Gastroesophageal sphincter (tissue), 4 donors: ENCODE data around the gene PHF12. TPM values are rescaled to one million over a fixed set of nuclear protein-coding genes. Genes with fewer than 3 reads are reported as not detected.
"Not testable (repeated sequence)": the region's sequence is repeated elsewhere in the genome, so short reads cannot be mapped to it uniquely, and the experiment has no call there.

ENCODE experiments used
- ATAC-seq: fragments of 150-250 bp; one replicate; pipeline ENCODE4 v1.9.1; 2016; ENCODE audit warnings: mild to moderate bottlenecking, moderate library complexity
- H3K27ac ChIP-seq, 4 donors: fragments of 200-600 bp; sonication (generic) in 3 of 4; 1 replicate in 3 of 4; 2 replicates in 1 of 4; pipeline ENCODE4 v1.5.1; 2016 to 2019
- H3K27me3 ChIP-seq: fragments of 200-600 bp; sonication (generic); one replicate; pipeline ENCODE4 v1.5.1; 2019
- H3K36me3 ChIP-seq, 2 donors: fragments of 200-600 bp; sonication (generic); one replicate each; pipeline ENCODE4 v1.5.1; 2019; ENCODE audit warnings: control low read depth in 1 of 2
- H3K4me1 ChIP-seq, 3 donors: fragments of 200-600 bp; sonication (generic); 1 replicate in 2 of 3; 2 replicates in 1 of 3; pipeline ENCODE4 v1.5.1; 2016 to 2019; ENCODE audit warnings: control low read depth in 2 of 3
- H3K4me3 ChIP-seq, 2 donors: fragments of 200-600 bp; sonication (generic); one replicate each; pipeline ENCODE4 v1.5.1; 2019; ENCODE audit warnings: mild to moderate bottlenecking in 1 of 2, moderate library complexity in 1 of 2
- H3K9me3 ChIP-seq, 3 donors: fragments of 200-600 bp; sonication (generic); one replicate each; pipeline ENCODE4 v1.5.1; 2017 to 2019; ENCODE audit warnings: control low read depth in 2 of 3
- EP300 ChIP-seq: sonication (generic); formaldehyde crosslinking; IDR thresholded peaks from one replicate; pipeline ENCODE4 v1.6.1; 2017; ENCODE audit warnings: antibody characterized with exemption, mild to moderate bottlenecking
- POLR2A ChIP-seq, 2 donors: fragments of 450-650 bp; IDR thresholded peaks; one replicate each; pipeline ENCODE4 v1.6.1; 2017; ENCODE audit warnings: antibody characterized with exemption in 2 of 2, mild to moderate bottlenecking in 2 of 2, moderate library complexity in 1 of 2
- POLR2AphosphoS5 ChIP-seq: sonication (generic); formaldehyde crosslinking; IDR thresholded peaks from one replicate; pipeline ENCODE4 v1.6.1; 2017; ENCODE audit warnings: antibody characterized with exemption
- WGBS, 2 donors: methylation state at CpG; one replicate each; pipeline ENCODE4 v1.1.5; 2018; ENCODE audit warnings: low coverage in 1 of 2; 5-methylcytosine and 5-hydroxymethylcytosine counted together
- total RNA-seq, 4 donors: library from RNA; depleted of rRNA; stranded (reverse); fragments of >200 nt; gene quantifications; one replicate each; pipeline ENCODE4 v1.1.0, GENCODE V29; 2016
- TF ChIP-seq, protein P1 (sequence below), 4 experiments: fragments of 200-600 bp in 2 of 4; fragments of 450-650 bp in 2 of 4; sonication (generic) in 1 of 4; IDR thresholded peaks; one replicate each; pipeline ENCODE4 v1.5.1; 2017 to 2019; ENCODE audit warnings: antibody characterized with exemption in 4 of 4, mild to moderate bottlenecking in 2 of 4, moderate library complexity in 2 of 4

PHF12 gene
- total RNA-seq, 4 donors from 2014 or later = 20.2 to 46.9 (median 37.8) TPM

DNA sequence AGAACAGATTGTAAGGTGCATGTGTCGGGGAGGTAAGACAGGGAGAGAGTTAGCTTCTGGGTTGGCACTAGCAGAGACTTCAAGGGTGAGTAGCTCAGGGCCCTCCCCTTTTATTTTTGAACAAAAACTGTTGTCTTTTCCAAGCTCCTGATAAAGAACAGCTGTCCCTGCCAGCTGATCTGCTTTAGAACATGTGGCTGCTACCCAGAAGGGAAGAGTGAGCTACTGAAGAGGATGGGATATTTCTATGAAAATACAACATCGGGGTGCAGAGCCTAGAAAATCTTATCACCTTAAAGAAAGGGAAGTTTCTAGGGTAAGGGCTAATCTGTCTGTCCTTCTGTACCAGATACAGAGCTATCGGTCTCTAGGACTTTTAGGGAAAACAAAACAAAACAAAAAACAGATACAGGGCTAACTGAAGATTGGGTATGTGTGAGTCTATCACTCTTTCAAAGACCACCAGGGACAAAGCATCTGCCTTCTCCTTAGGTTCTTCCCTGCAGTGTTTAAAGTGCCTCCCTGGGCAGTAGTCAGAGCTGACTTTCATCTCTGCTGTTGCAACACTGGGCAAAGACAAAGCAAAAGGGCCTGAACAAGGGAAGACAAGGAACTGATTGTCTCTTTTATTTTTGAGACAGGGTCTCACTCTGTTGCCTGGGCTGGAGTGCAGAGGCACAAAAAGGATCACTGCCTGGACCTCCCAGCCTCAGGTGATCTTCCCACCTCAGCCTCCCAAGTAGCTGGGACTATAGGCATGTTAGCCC, 43.4 kb downstream of the PHF12 start:
- Histone ChIP-seq H3K4me3 (no peak overlapping the region), H3K36me3 (peaks cover 0 to 75% of the 10 kb centered on the region in 2 donors), H3K9me3 (no peaks in the 10 kb centered on the region), H3K27me3 (no peaks in the 10 kb centered on the region), H3K27ac (peak overlapping the region; percentile 77 to 89 (median 80)), H3K4me1 (peaks cover 7 to 49% (median 22%) of the 10 kb centered on the region in 3 donors)
- no peak for TF ChIP-seq POLR2A (IDR thresholded peaks at IDR 0.05)
- TF ChIP-seq POLR2AphosphoS5 = peak; percentile 8
- ATAC-seq = peak; percentile 51
- WGBS, 2 donors = 23 to 55% methylated on average over 3 of the region's 3 CpGs

DNA sequence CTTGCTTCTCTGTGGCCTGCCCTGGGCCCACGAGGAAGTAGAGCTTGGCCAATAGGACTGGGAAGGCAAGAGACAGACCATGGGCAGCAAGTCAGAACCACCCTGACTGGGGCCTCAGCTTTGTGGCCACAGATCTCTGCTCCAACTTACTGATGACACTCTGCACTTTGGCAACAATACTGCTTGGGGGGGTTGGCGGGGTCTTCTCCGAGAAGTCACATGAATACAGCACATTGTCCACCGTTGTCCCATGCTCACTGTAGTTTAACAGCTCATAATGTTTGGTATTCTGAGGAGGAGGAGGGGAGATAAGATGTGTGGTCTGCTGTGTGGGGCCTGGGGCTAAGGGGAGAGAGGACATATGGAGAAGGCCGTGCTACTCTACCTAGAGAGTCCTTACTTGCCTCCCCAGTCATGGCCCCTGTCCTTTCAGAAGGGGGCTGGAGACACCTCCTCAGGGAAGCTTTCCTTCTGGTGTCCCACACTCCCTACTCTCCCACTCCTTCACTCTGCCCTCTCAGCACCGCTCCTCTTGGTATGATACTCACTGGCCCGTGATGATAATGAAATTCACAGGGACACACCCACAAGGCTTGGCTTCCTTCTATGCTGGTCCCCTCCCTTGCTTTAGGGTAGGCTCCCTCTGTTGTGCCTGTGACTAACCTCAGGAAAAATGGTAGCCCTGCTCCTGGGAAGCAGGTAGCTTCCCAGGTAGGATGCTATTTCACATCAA, 44.4 kb downstream of the PHF12 start:
- ATAC-seq = no peak
- Histone ChIP-seq H3K9me3 (no peaks in the 10 kb centered on the region), H3K4me3 (no peak overlapping the region), H3K4me1 (peaks cover 7 to 55% (median 22%) of the 10 kb centered on the region in 3 donors), H3K36me3 (peaks cover 0 to 65% of the 10 kb centered on the region in 2 donors), H3K27ac (peak overlapping the region in 3 of 4 donors; percentile 80 to 89 (median 81)), H3K27me3 (no peaks in the 10 kb centered on the region)
- WGBS, 2 donors = 41% methylated on average over 4 of the region's 7 CpGs; no CpG with 5 or more reads in 1 of the 2 donors
- TF ChIP-seq EP300 (no peak), POLR2A (IDR thresholded peaks at IDR 0.05) (no peak), POLR2AphosphoS5 (no peak)
- TF ChIP-seq, protein P1, sequence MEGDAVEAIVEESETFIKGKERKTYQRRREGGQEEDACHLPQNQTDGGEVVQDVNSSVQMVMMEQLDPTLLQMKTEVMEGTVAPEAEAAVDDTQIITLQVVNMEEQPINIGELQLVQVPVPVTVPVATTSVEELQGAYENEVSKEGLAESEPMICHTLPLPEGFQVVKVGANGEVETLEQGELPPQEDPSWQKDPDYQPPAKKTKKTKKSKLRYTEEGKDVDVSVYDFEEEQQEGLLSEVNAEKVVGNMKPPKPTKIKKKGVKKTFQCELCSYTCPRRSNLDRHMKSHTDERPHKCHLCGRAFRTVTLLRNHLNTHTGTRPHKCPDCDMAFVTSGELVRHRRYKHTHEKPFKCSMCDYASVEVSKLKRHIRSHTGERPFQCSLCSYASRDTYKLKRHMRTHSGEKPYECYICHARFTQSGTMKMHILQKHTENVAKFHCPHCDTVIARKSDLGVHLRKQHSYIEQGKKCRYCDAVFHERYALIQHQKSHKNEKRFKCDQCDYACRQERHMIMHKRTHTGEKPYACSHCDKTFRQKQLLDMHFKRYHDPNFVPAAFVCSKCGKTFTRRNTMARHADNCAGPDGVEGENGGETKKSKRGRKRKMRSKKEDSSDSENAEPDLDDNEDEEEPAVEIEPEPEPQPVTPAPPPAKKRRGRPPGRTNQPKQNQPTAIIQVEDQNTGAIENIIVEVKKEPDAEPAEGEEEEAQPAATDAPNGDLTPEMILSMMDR (IDR thresholded peaks at IDR 0.05) = no peak

DNA sequence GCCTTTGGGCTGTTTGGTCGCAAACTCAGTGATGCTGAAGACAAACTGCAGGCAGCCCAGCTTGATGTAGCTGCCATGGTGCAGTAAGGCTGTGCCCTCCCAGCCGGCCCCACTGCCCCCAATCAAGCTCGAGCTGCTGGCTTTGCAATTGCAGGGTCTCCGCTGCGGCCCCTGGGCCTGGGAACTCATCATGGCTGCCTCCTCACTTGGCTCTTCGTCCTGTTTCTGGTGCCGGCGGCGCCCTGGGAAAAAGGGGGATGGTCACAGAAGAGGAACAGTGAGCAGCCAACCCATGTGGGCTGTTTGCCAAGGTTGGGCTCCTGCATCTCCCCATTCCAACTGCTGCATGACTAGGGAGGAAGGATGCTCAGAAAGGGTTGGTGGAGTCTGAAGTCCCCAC, 45.0 kb downstream of the PHF12 start:
- H3K4me3 ChIP-seq = no peak overlapping the region
- TF ChIP-seq, protein P1 (IDR thresholded peaks at IDR 0.05) = no peak
- TF ChIP-seq POLR2A (IDR thresholded peaks at IDR 0.05) = no peak
- TF ChIP-seq POLR2AphosphoS5 = no peak
- no peak for TF ChIP-seq EP300
- peaks cover 7 to 61% (median 22%) of the 10 kb centered on the region in 3 donors for H3K4me1 ChIP-seq
- peaks cover 0 to 59% of the 10 kb centered on the region in 2 donors for H3K36me3 ChIP-seq
- H3K9me3 ChIP-seq = no peaks in the 10 kb centered on the region
- ATAC-seq = no peak
- no peaks in the 10 kb centered on the region for H3K27me3 ChIP-seq
- WGBS, 2 donors = no CpG with 5 or more reads among the region's 9 CpGs
- H3K27ac ChIP-seq = peak overlapping the region in 3 of 4 donors; percentile 80 to 89 (median 81)

DNA sequence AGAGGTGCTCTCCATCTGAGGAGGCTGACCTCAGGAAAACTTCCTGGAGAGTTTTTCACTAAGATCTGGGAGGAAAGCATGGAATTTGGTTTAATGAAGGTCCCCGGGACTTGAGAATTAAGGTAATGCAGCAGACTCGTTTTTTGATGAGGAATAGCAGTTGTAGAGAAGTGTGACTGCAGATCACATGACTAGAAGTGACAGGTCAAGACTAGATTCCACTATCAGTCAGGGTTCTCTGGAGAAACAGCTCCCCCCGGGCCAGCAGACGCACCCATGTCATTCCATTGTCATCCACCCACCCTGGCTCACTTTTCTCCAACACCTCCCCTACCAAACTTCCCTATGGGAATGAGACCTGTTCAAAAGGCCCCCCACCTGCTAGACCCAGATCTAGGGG, 46.5 kb downstream of the PHF12 start:
- WGBS, 2 donors = 32% methylated on average over 2 of the region's 4 CpGs; no CpG with 5 or more reads in 1 of the 2 donors
- no peak overlapping the region for H3K4me3 ChIP-seq
- no peak for TF ChIP-seq EP300
- TF ChIP-seq POLR2A (IDR thresholded peaks at IDR 0.05) = no peak
- TF ChIP-seq, protein P1 (IDR thresholded peaks at IDR 0.05) = no peak
- no peak for TF ChIP-seq POLR2AphosphoS5
- peaks cover 0 to 44% of the 10 kb centered on the region in 2 donors for H3K36me3 ChIP-seq
- H3K27me3 ChIP-seq = no peaks in the 10 kb centered on the region
- peaks cover 7 to 67% (median 22%) of the 10 kb centered on the region in 3 donors for H3K4me1 ChIP-seq
- H3K27ac ChIP-seq = peak overlapping the region in 1 of 4 donors; percentile 44
- no peaks in the 10 kb centered on the region for H3K9me3 ChIP-seq
- ATAC-seq = no peak

DNA sequence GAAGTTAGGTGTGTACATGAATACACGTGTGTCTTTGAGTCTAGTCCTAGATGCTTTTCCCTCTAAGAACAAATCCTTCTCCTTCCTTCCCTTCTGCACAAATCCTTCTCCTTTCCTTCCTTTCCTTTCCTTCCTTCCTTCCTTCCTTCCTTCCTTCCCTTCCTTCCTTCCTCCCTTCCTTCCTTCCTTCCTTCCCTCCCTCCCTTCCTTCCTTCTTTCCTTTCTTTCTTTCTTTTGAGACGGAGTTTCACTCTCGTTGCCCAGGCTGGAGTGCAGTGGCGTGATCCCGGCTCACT, 47.8 kb downstream of the PHF12 start:
- ATAC-seq, H3K27me3 ChIP-seq, H3K9me3 ChIP-seq: not testable (repeated sequence)
- 49 to 57% methylated on average over 5 of the region's 5 CpGs for WGBS, 2 donors
- peak overlapping the region in 1 of 2 donors; percentile 86 for H3K4me3 ChIP-seq
- H3K4me1 ChIP-seq = peaks cover 5 to 60% (median 12%) of the 10 kb centered on the region in 3 donors
- H3K27ac ChIP-seq = peak overlapping the region in 1 of 4 donors; percentile 92
- H3K36me3 ChIP-seq = peaks cover 0 to 33% of the 10 kb centered on the region in 2 donors
